Astrocyte of the spinal cord (primary cell): Measurements from ENCODE around the gene GCSAM.

Experiments
- DNase-seq: peaks from one replicate; pipeline ENCODE4 v3.0.0; 2011; ENCODE audit warnings: low read depth, low spot score
- H3K4me3 ChIP-seq: 2 replicates; pipeline ENCODE4 v1.5.1; 2011; ENCODE audit warnings: low read depth, mild to moderate bottlenecking, low read length, moderate library complexity
- CTCF ChIP-seq: IDR thresholded peaks from 2 replicates; pipeline ENCODE4 v1.5.1; 2012; ENCODE audit warnings: low read depth, mild to moderate bottlenecking, low read length, inconsistent platforms
- in situ Hi-C: cut with HindIII; loops from 2 replicates; pipeline ENCODE4 v1.10.0; 2017; ENCODE audit warnings: low sequenced_read_pairs

The GCSAM gene

GRCh38 chr3:112117841-112118571 lies 15.0 kb downstream of the GCSAM start:
- H3K4me3 ChIP-seq, result no peak overlapping the region
- TF ChIP-seq CTCF, result no peak
- no peak for DNase-seq
- in situ Hi-C loops, result no loop called here

- in situ Hi-C loops, result no loop called here
- no peak for TF ChIP-seq CTCF
- DNase-seq, result no peak
- no peak overlapping the region for H3K4me3 ChIP-seq
Observed at GRCh38 chr3:112117415-112117814, 15.6 kb downstream of the GCSAM start.

- TF ChIP-seq CTCF, result no peak
- no peak overlapping the region for H3K4me3 ChIP-seq
- DNase-seq, result no peak
- in situ Hi-C loops, result no loop called here
Observed at GRCh38 chr3:112116748-112117186, 16.3 kb downstream of the GCSAM start.

- in situ Hi-C loops, result no loop called here
- no peak overlapping the region for H3K4me3 ChIP-seq
- TF ChIP-seq CTCF, result no peak
- DNase-seq, result no peak
Observed at GRCh38 chr3:112115806-112116383, 17.2 kb downstream of the GCSAM start.

- in situ Hi-C loops, result no loop called here
- TF ChIP-seq CTCF, result no peak
- no peak for DNase-seq
- no peak overlapping the region for H3K4me3 ChIP-seq
Observed at GRCh38 chr3:112115161-112115739, 17.8 kb downstream of the GCSAM start.

- no peak for TF ChIP-seq CTCF
- H3K4me3 ChIP-seq, result no peak overlapping the region
- no peak for DNase-seq
- in situ Hi-C loops, result no loop called here
Observed at GRCh38 chr3:112114576-112115160, 18.4 kb downstream of the GCSAM start.
